GM23338 (cell line): Measurements from ENCODE around the gene GALM.
A peak's percentile ranks its signal among the peaks of the same experiment; 100 is the strongest.

Source experiments
- CREB1 ChIP-seq: fragments of 250-450 bp; sonication (Bioruptor Pico); IDR thresholded peaks from 2 replicates; pipeline ENCODE4 v1.5.0; 2020; ENCODE audit warnings: low read depth, mild to moderate bottlenecking, moderate library complexity
- CTCF ChIP-seq, 2 experiments: fragments of 200-600 bp in 1 of 2; sonication (generic) in 1 of 2; conservative IDR thresholded peaks; 2 replicates each; pipeline versions ENCODE4 v1.5.1 to v1.6.1; 2016 to 2017; ENCODE audit warnings: antibody characterized with exemption in 2 of 2, low read depth in 2 of 2, mild to moderate bottlenecking in 2 of 2, moderate library complexity in 1 of 2
- ETS1 ChIP-seq: IDR thresholded peaks from 2 replicates; pipeline ENCODE4 v1.6.1; 2016; ENCODE audit warnings: antibody characterized with exemption
- EZH2 ChIP-seq: fragments of 200-600 bp; sonication (generic); IDR thresholded peaks from one replicate; pipeline ENCODE4 v1.8.0; 2017; ENCODE audit warnings: antibody characterized with exemption, mild to moderate bottlenecking, low read depth; ENCODE audit not compliant: unreplicated experiment
- EZH2phosphoT487 ChIP-seq: fragments of 200-600 bp; sonication (generic); IDR thresholded peaks from one replicate; pipeline ENCODE4 v1.8.1; 2018; ENCODE audit warnings: antibody characterized with exemption; ENCODE audit not compliant: unreplicated experiment
- JUNB ChIP-seq: IDR thresholded peaks from one replicate; pipeline ENCODE4 v1.6.1; 2016; ENCODE audit warnings: antibody characterized with exemption; ENCODE audit not compliant: unreplicated experiment
- POLR2AphosphoS5 ChIP-seq: IDR thresholded peaks from 2 replicates; pipeline ENCODE4 v1.6.1; 2016; ENCODE audit warnings: antibody characterized with exemption, low read depth
- REST ChIP-seq: IDR thresholded peaks from one replicate; pipeline ENCODE4 v1.6.1; 2018; ENCODE audit warnings: antibody characterized with exemption; ENCODE audit not compliant: unreplicated experiment
- STAT1 ChIP-seq: IDR thresholded peaks from one replicate; pipeline ENCODE4 v1.6.1; 2016; ENCODE audit warnings: antibody characterized with exemption; ENCODE audit not compliant: unreplicated experiment
- ZNF114 ChIP-seq: fragments of 250-450 bp; sonication (Bioruptor Pico); IDR thresholded peaks from 2 replicates; pipeline ENCODE4 v1.5.0; 2020; ENCODE audit warnings: mild to moderate bottlenecking, moderate library complexity
- ZNF331 ChIP-seq: fragments of 250-450 bp; sonication (Bioruptor Pico); IDR thresholded peaks from 2 replicates; pipeline ENCODE4 v1.5.0; 2020; ENCODE audit warnings: low read depth, mild to moderate bottlenecking, moderate library complexity
- ZNF462 ChIP-seq: fragments of 250-450 bp; sonication (Bioruptor Pico); IDR thresholded peaks from 2 replicates; pipeline ENCODE4 v1.5.0; 2020; ENCODE audit warnings: mild to moderate bottlenecking, moderate library complexity

- TF ChIP-seq EZH2 (no peak), CTCF (conservative IDR thresholded peaks at IDR 0.05; ENCODE audit: low read depth in 2 of 2) (no peak), POLR2AphosphoS5 (peak; percentile 45; the same call in 1 of the 2 replicates), REST (no peak), EZH2phosphoT487 (no peak), JUNB (no peak), STAT1 (no peak), CREB1 (CRISPR knock-in tag) (no peak), ZNF462 (CRISPR knock-in tag) (no peak), ETS1 (no peak), ZNF331 (CRISPR knock-in tag) (no peak), ZNF114 (CRISPR knock-in tag) (no peak)
Measured at GRCh38 chr2:38742797-38743559, 77.1 kb downstream of the GALM start.
